DND-41 (cell line): Measurements from ENCODE around the gene IL4R.
"Not testable (repeated sequence)": the region's sequence is repeated elsewhere in the genome, so short reads cannot be mapped to it uniquely, and the experiment has no call there.

ENCODE experiments used
- ATAC-seq: fragments of 200-7000 bp; cut with Tn5 transposase; 3 replicates; pipeline ENCODE4 v1.9.1; 2021; ENCODE audit warnings: low read depth; ENCODE audit not compliant: insufficient read depth
- DNase-seq: peaks from one replicate; pipeline ENCODE4 v3.0.0-alpha.2; 2020
- H2AFZ ChIP-seq: 2 replicates; pipeline ENCODE4 v1.6.0; 2012; ENCODE audit warnings: low read depth, low read length
- H3K27ac ChIP-seq: 2 replicates; pipeline ENCODE4 v1.5.1; 2012; ENCODE audit warnings: low read length, inconsistent platforms
- H3K27me3 ChIP-seq: fragments of 200-600 bp; sonication (generic); 2 replicates; pipeline ENCODE4 v1.6.0; 2012; ENCODE audit warnings: low read length, mild to moderate bottlenecking, inconsistent platforms; ENCODE audit not compliant: insufficient read depth, poor library complexity
- H3K36me3 ChIP-seq: 2 replicates; pipeline ENCODE4 v1.5.1; 2012; ENCODE audit warnings: low read length, inconsistent platforms; ENCODE audit not compliant: insufficient read depth
- H3K4me1 ChIP-seq: 2 replicates; pipeline ENCODE4 v1.5.1; 2012; ENCODE audit warnings: mild to moderate bottlenecking, low read length; ENCODE audit not compliant: insufficient read depth
- H3K4me2 ChIP-seq: 2 replicates; pipeline ENCODE4 v1.6.0; 2012; ENCODE audit warnings: mild to moderate bottlenecking, moderate library complexity, low read length, inconsistent platforms; ENCODE audit not compliant: insufficient read depth
- H3K4me3 ChIP-seq, 2 experiments: fragments of 200-600 bp in 1 of 2; shearing (Covaris generic) in 1 of 2; 2 replicates each; pipeline ENCODE4 v1.5.1; 2012 to 2016; ENCODE audit warnings: inconsistent platforms in 2 of 2, low read length in 2 of 2, mild to moderate bottlenecking in 2 of 2, low read depth in 1 of 2, moderate library complexity in 1 of 2
- H3K79me2 ChIP-seq: 2 replicates; pipeline ENCODE4 v1.6.0; 2012; ENCODE audit warnings: low read length, inconsistent platforms; ENCODE audit not compliant: insufficient read depth
- H3K9ac ChIP-seq: 2 replicates; pipeline ENCODE4 v1.6.0; 2012; ENCODE audit warnings: low read depth, mild to moderate bottlenecking, inconsistent platforms, low read length, moderate library complexity
- H3K9me3 ChIP-seq: 2 replicates; pipeline ENCODE4 v1.5.1; 2012; ENCODE audit warnings: low read length, moderate library complexity, mild to moderate bottlenecking, inconsistent platforms; ENCODE audit not compliant: insufficient read depth, severe bottlenecking
- H4K20me1 ChIP-seq: 2 replicates; pipeline ENCODE4 v1.6.0; 2012; ENCODE audit warnings: low read length; ENCODE audit not compliant: insufficient read depth
- EZH2 ChIP-seq: IDR thresholded peaks from 3 replicates; pipeline ENCODE4 v1.6.1; 2012; ENCODE audit warnings: borderline replicate concordance, low read depth, mild to moderate bottlenecking, moderate library complexity, low read length, inconsistent platforms; ENCODE audit not compliant: severe bottlenecking
- TF ChIP-seq, protein P1 (sequence below): IDR thresholded peaks from 2 replicates; pipeline ENCODE4 v1.5.1; 2012; ENCODE audit warnings: borderline replicate concordance, low read length, moderate library complexity, mild to moderate bottlenecking; ENCODE audit not compliant: poor library complexity, severe bottlenecking; ENCODE audit errors: extremely low read depth

The IL4R gene

DNA sequence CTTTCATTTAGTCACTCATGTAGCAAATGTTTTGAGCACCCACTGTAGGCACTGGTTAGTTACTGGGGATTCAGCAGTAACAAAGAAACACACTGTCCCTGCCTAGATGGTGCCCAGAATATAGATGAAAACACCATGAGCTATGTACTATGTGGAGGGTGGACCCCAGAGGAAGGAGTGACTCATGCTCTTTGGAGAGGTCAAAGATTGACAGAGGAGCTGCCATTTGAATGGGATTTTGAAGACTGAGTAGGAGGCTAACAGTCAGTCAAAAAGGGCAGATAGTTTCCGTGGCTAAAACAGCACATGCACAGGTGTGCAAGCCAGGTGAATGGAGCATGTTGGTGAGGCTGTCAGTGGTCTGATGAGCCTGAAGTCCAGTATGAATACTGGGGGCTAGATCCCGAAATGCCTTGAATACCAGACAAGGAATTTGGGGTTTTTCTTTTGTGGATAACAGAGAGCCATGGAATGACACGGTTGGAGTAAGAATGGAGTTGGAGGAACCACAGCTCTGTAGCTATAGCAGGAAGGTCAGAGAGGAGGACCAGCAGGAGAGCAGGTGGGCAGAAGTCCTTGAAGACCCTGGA is 94.3 kb downstream of the IL4R start:
- Histone ChIP-seq H3K36me3 (no peaks in the 10 kb centered on the region), H3K27me3 (no peaks in the 10 kb centered on the region), H3K4me1 (peaks cover 26% of the 10 kb centered on the region), H3K9ac (no peak overlapping the region), H3K9me3 (no peaks in the 10 kb centered on the region), H3K79me2 (no peaks in the 10 kb centered on the region), H4K20me1 (no peaks in the 10 kb centered on the region), H3K4me3 (no peak overlapping the region), H3K4me2 (no peak overlapping the region), H2AFZ (no peak overlapping the region), H3K27ac (no peak overlapping the region)
- TF ChIP-seq, protein P1, sequence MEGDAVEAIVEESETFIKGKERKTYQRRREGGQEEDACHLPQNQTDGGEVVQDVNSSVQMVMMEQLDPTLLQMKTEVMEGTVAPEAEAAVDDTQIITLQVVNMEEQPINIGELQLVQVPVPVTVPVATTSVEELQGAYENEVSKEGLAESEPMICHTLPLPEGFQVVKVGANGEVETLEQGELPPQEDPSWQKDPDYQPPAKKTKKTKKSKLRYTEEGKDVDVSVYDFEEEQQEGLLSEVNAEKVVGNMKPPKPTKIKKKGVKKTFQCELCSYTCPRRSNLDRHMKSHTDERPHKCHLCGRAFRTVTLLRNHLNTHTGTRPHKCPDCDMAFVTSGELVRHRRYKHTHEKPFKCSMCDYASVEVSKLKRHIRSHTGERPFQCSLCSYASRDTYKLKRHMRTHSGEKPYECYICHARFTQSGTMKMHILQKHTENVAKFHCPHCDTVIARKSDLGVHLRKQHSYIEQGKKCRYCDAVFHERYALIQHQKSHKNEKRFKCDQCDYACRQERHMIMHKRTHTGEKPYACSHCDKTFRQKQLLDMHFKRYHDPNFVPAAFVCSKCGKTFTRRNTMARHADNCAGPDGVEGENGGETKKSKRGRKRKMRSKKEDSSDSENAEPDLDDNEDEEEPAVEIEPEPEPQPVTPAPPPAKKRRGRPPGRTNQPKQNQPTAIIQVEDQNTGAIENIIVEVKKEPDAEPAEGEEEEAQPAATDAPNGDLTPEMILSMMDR = no peak
- no peak for TF ChIP-seq EZH2
- no peak for ATAC-seq
- no peak for DNase-seq

DNA sequence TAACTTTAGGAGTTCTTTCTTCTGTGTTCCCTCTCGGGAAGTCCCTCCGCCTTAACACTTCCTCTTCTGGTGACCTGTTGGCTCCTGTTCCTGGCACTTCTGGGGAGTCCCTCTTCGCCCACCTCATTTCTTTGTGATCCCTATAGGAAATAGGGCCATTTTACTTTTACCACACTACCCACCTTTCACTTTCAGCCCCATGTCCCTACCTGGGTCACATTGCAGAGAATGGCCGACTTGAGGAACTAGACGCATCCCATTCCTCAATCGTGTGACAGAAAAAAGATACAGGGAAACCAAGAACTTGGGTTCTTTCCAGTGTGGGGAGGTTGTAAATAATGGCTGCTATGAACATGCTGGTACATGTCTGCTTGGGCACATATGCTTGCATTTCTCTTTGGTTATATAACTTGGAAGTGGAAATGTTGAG is 94.8 kb downstream of the IL4R start:
- Histone ChIP-seq H3K79me2 (no peaks in the 10 kb centered on the region), H3K4me2 (no peak overlapping the region), H3K4me3 (no peak overlapping the region), H3K27ac (no peak overlapping the region), H3K36me3 (no peaks in the 10 kb centered on the region), H3K9ac (no peak overlapping the region), H3K27me3 (no peaks in the 10 kb centered on the region), H3K4me1 (peaks cover 21% of the 10 kb centered on the region), H2AFZ (no peak overlapping the region), H4K20me1 (no peaks in the 10 kb centered on the region), H3K9me3 (no peaks in the 10 kb centered on the region)
- ATAC-seq (no peak), DNase-seq (no peak)
- TF ChIP-seq, protein P1 = no peak
- TF ChIP-seq EZH2 = no peak

DNA sequence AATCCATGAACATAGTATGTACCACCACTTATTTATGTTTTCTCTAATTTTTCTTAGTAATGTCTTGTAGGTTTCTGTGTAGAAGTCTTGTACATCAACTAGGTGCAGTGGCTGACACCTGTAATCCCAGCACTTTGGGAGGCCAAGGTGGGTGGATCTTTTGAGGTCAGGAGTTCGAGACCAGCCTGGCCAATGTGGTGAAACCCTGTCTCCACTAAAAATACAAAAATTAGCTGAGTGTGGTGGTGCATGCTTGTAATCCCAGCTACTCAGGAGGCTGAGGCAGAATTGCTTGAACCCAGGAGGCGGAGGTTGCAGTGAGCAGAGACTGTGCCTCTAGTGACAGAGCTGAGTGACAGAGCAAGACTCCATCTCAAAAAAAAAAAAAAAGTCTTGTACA is 96.2 kb downstream of the IL4R start:
- H4K20me1 ChIP-seq, H3K27me3 ChIP-seq, H3K9ac ChIP-seq, H3K27ac ChIP-seq, H3K79me2 ChIP-seq, H2AFZ ChIP-seq, H3K4me2 ChIP-seq, H3K9me3 ChIP-seq, H3K4me3 ChIP-seq, ATAC-seq, H3K36me3 ChIP-seq, DNase-seq: not testable (repeated sequence)
- H3K4me1 ChIP-seq = peaks cover 20% of the 10 kb centered on the region

DNA sequence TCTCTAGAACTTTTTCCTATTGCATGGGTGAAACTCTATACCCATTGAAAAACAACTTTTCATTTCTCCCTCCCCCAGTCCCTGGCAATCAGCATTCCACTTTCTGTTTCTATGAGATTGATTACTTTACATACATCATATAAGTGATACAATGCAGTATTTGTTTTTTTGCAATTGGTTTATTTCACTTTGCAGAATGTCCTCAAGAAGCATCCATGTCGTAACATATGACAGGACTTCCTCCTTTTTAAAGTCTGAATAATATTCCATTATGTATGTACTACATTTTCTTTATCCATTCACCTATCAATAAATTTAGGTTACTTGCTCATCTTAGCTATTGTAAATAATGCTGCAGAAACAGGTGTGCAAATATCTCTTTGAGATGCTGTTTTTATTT is 97.0 kb downstream of the IL4R start:
- Histone ChIP-seq H3K36me3 (no peaks in the 10 kb centered on the region), H3K27me3 (no peaks in the 10 kb centered on the region), H3K79me2 (no peaks in the 10 kb centered on the region), H3K9ac (no peak overlapping the region), H4K20me1 (no peaks in the 10 kb centered on the region), H2AFZ (no peak overlapping the region), H3K27ac (no peak overlapping the region), H3K9me3 (no peaks in the 10 kb centered on the region), H3K4me3 (no peak overlapping the region), H3K4me1 (peaks cover 16% of the 10 kb centered on the region), H3K4me2 (no peak overlapping the region)
- ATAC-seq = no peak
- DNase-seq = no peak
- TF ChIP-seq EZH2 = no peak
- TF ChIP-seq, protein P1 = no peak
